ENCODE measurements around the gene AEBP1.

The AEBP1 gene

GRCh38 chr7:44103923-44104859, at the start of gene AEBP1:
Gene AEBP1, plus strand, starts transcription at chr7:44104345. Its CDS starts 321 bp downstream, at chr7:44104666.
- DNase-seq: no peak

- no peak for DNase-seq
Measured at GRCh38 chr7:44056681-44057080, 47.5 kb upstream of the AEBP1 start.

- DNase-seq: no peak
Measured at GRCh38 chr7:44057181-44057848, 46.8 kb upstream of the AEBP1 start.

GRCh38 chr7:44057849-44058758, 46.0 kb upstream of the AEBP1 start:
- no peak for DNase-seq

- DNase-seq: no peak
Measured at GRCh38 chr7:44058759-44059218, 45.4 kb upstream of the AEBP1 start.

- DNase-seq: no peak
Measured at GRCh38 chr7:44059219-44060090, 44.7 kb upstream of the AEBP1 start.

- DNase-seq: no peak
Measured at GRCh38 chr7:44060091-44060947, 43.8 kb upstream of the AEBP1 start.

- DNase-seq: no peak
Measured at GRCh38 chr7:44060948-44061644, 43.0 kb upstream of the AEBP1 start.

GRCh38 chr7:44061645-44062179, 42.4 kb upstream of the AEBP1 start:
- no peak for DNase-seq

GRCh38 chr7:44062180-44062902, 41.8 kb upstream of the AEBP1 start:
- no peak for DNase-seq

- no peak for DNase-seq
Measured at GRCh38 chr7:44062903-44063295, 41.2 kb upstream of the AEBP1 start.

GRCh38 chr7:44063547-44063893, 40.6 kb upstream of the AEBP1 start:
- DNase-seq: no peak

GRCh38 chr7:44063894-44064651, 40.1 kb upstream of the AEBP1 start:
- no peak for DNase-seq

GRCh38 chr7:44064791-44065430, 39.2 kb upstream of the AEBP1 start:
- DNase-seq: peak; percentile 23

- peak; percentile 44 for DNase-seq
Measured at GRCh38 chr7:44065431-44066110, 38.6 kb upstream of the AEBP1 start, which contains the start of gene PGAM2. Gene PGAM2, minus strand, starts transcription at chr7:44065567. Its CDS starts 38 bp downstream, at chr7:44065529.

- DNase-seq: no peak
Measured at GRCh38 chr7:44066111-44066460, 38.1 kb upstream of the AEBP1 start.

- DNase-seq: no peak
Measured at GRCh38 chr7:44066494-44067063, 37.6 kb upstream of the AEBP1 start.
